Trophoblast cell (in vitro differentiated cells and primary cell): ENCODE measurements around the gene ITGBL1.

Source experiments
- DNase-seq, 2 donors: peaks; one replicate each; pipeline ENCODE4 v3.0.0-alpha.2; 2016
- H2AFZ ChIP-seq: 2 replicates; pipeline ENCODE4 v1.6.1; 2013; ENCODE audit warnings: low read length, moderate library complexity, mild to moderate bottlenecking; ENCODE audit not compliant: insufficient read depth, poor library complexity
- H2AK5ac ChIP-seq: 2 replicates; pipeline ENCODE4 v1.6.1; 2013; ENCODE audit warnings: mild to moderate bottlenecking, low read length
- H2BK120ac ChIP-seq: 2 replicates; pipeline ENCODE4 v1.6.1; 2013; ENCODE audit warnings: low read length, mild to moderate bottlenecking, moderate library complexity; ENCODE audit not compliant: insufficient read depth, poor library complexity
- H2BK12ac ChIP-seq: 2 replicates; pipeline ENCODE4 v1.6.1; 2013; ENCODE audit warnings: mild to moderate bottlenecking, low read length, moderate library complexity
- H2BK5ac ChIP-seq: 2 replicates; pipeline ENCODE4 v1.6.1; 2013; ENCODE audit warnings: low read length, low read depth, moderate library complexity, mild to moderate bottlenecking; ENCODE audit not compliant: poor library complexity
- H3K14ac ChIP-seq: 2 replicates; pipeline ENCODE4 v1.6.1; 2013; ENCODE audit warnings: mild to moderate bottlenecking, low read length
- H3K18ac ChIP-seq: 2 replicates; pipeline ENCODE4 v1.6.1; 2013; ENCODE audit warnings: mild to moderate bottlenecking, low read length
- H3K23ac ChIP-seq: 2 replicates; pipeline ENCODE4 v1.6.1; 2013; ENCODE audit warnings: low read length
- H3K27ac ChIP-seq: 2 replicates; pipeline ENCODE4 v1.5.1; 2013; ENCODE audit warnings: low read depth, mild to moderate bottlenecking, inconsistent platforms, low read length, moderate library complexity
- H3K27me3 ChIP-seq: 2 replicates; pipeline ENCODE4 v1.6.1; 2013; ENCODE audit warnings: inconsistent platforms, mild to moderate bottlenecking, low read length, moderate library complexity; ENCODE audit not compliant: insufficient read depth
- H3K36me3 ChIP-seq, 2 experiments: 1 replicate in 1 of 2; 2 replicates in 1 of 2; pipeline ENCODE4 v1.6.1; 2013; ENCODE audit warnings: low read length in 2 of 2, mild to moderate bottlenecking in 2 of 2, moderate library complexity in 1 of 2; ENCODE audit not compliant: insufficient read depth in 2 of 2, control insufficient read depth in 1 of 2
- H3K4ac ChIP-seq: 2 replicates; pipeline ENCODE4 v1.6.1; 2013; ENCODE audit warnings: low read depth, mild to moderate bottlenecking, low read length, moderate library complexity
- H3K4me1 ChIP-seq, 2 experiments: 1 replicate in 1 of 2; 2 replicates in 1 of 2; pipeline ENCODE4 v1.6.1; 2013; ENCODE audit warnings: low read length in 2 of 2, mild to moderate bottlenecking in 2 of 2, moderate library complexity in 1 of 2; ENCODE audit not compliant: insufficient read depth in 2 of 2, control insufficient read depth in 1 of 2
- H3K4me2 ChIP-seq: 2 replicates; pipeline ENCODE4 v1.6.1; 2013; ENCODE audit warnings: inconsistent platforms, mild to moderate bottlenecking, low read length, moderate library complexity
- H3K4me3 ChIP-seq: 2 replicates; pipeline ENCODE4 v1.5.1; 2013; ENCODE audit warnings: mild to moderate bottlenecking, low read depth, low read length, inconsistent platforms
- H3K79me1 ChIP-seq: one replicate; pipeline ENCODE4 v1.6.1; 2013; ENCODE audit warnings: low read length
- H3K79me2 ChIP-seq: 2 replicates; pipeline ENCODE4 v1.6.1; 2013; ENCODE audit warnings: low read length, mild to moderate bottlenecking; ENCODE audit not compliant: control insufficient read depth, insufficient read depth, poor library complexity
- H3K9ac ChIP-seq: 2 replicates; pipeline ENCODE4 v1.6.1; 2013; ENCODE audit warnings: mild to moderate bottlenecking, low read length
- H3K9me3 ChIP-seq: 2 replicates; pipeline ENCODE4 v1.6.1; 2013; ENCODE audit warnings: low read depth, mild to moderate bottlenecking, control low read depth, inconsistent platforms, low read length; ENCODE audit not compliant: insufficient read depth
- H4K12ac ChIP-seq: 2 replicates; pipeline ENCODE4 v1.6.1; 2013; ENCODE audit warnings: low read depth, mild to moderate bottlenecking, low read length, moderate library complexity
- H4K8ac ChIP-seq: 2 replicates; pipeline ENCODE4 v1.6.1; 2013; ENCODE audit warnings: low read depth, mild to moderate bottlenecking, low read length, moderate library complexity
- H4K91ac ChIP-seq: one replicate; pipeline ENCODE4 v1.6.1; 2013; ENCODE audit warnings: low read depth, mild to moderate bottlenecking, low read length, moderate library complexity
- WGBS: extraction: QIAGEN DNeasy Blood & Tissue Kit; methylation state at CpG from one replicate; pipeline ENCODE4 v1.1.7; 2013; ENCODE audit warnings: missing lambda C conversion rate; ENCODE audit not compliant: insufficient read length, insufficient coverage; ENCODE audit errors: extremely low coverage; 5-methylcytosine and 5-hydroxymethylcytosine counted together

The ITGBL1 gene

GRCh38 chr13:101752432-101752831 lies 300.0 kb downstream of the ITGBL1 start:
- DNase-seq: no peak
- H3K18ac ChIP-seq: no peak overlapping the region
- no peak overlapping the region for H3K4ac ChIP-seq
- no peaks in the 10 kb centered on the region for H3K9me3 ChIP-seq
- H3K27me3 ChIP-seq: no peaks in the 10 kb centered on the region
- no peak overlapping the region for H2BK5ac ChIP-seq
- no peak overlapping the region for H3K27ac ChIP-seq
- H3K14ac ChIP-seq: no peak overlapping the region
- H2AFZ ChIP-seq: no peak overlapping the region
- no peak overlapping the region for H3K4me3 ChIP-seq
- no peaks in the 10 kb centered on the region for H3K4me1 ChIP-seq
- H3K79me1 ChIP-seq: no peaks in the 10 kb centered on the region
- WGBS: no CpG with 5 or more reads among the region's 3 CpGs
- no peak overlapping the region for H2AK5ac ChIP-seq
- H3K79me2 ChIP-seq: no peaks in the 10 kb centered on the region
- H2BK12ac ChIP-seq: no peak overlapping the region
- H3K4me2 ChIP-seq: no peak overlapping the region
- H4K8ac ChIP-seq: no peak overlapping the region
- no peak overlapping the region for H3K9ac ChIP-seq
- no peaks in the 10 kb centered on the region for H3K36me3 ChIP-seq
- no peak overlapping the region for H3K23ac ChIP-seq
- H4K91ac ChIP-seq: no peak overlapping the region
- no peak overlapping the region for H2BK120ac ChIP-seq
- H4K12ac ChIP-seq: no peak overlapping the region

DNA sequence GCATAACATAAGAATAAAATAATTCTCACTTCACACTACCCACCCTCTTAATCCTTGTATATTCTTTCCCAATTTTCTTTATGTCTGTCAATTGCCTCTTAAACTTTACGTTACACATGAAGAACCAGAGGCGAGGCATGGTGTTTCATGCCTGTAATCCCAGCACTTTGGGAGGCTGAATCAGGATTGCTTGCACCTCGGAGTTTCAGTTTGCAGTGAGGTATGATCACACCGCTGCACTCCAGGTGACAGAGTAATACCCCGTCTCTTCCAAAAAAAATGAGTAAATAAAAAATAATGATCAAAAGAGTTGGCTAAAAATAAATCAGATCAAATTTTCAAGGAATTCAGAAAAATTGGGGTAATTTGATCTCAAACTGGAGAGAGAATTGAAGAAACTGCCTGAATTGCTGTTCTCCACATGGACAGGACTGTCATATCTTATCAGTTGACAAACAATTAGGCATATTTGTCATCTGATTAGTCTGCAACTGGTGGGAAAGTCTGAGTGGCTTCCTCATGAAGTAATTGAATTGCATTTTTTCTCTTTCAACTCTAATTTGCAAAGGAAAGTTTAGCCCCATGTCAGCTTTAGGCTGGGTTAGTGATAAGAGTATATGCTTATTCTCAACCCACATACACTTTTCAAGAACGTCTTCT lies 302.9 kb downstream of the ITGBL1 start:
- peak; percentile 4 to 61 for DNase-seq
- Histone ChIP-seq H3K4me3 (no peak overlapping the region), H4K12ac (no peak overlapping the region), H3K4ac (no peak overlapping the region), H2AFZ (no peak overlapping the region), H2BK12ac (no peak overlapping the region), H4K8ac (no peak overlapping the region), H3K79me2 (no peaks in the 10 kb centered on the region), H3K4me2 (no peak overlapping the region), H3K23ac (no peak overlapping the region), H3K27me3 (no peaks in the 10 kb centered on the region), H4K91ac (no peak overlapping the region), H2BK120ac (no peak overlapping the region), H2BK5ac (no peak overlapping the region), H3K9ac (no peak overlapping the region), H3K36me3 (no peaks in the 10 kb centered on the region), H3K79me1 (no peaks in the 10 kb centered on the region), H3K18ac (no peak overlapping the region), H3K27ac (no peak overlapping the region), H2AK5ac (no peak overlapping the region), H3K14ac (no peak overlapping the region), H3K4me1 (no peaks in the 10 kb centered on the region), H3K9me3 (no peaks in the 10 kb centered on the region)
- WGBS: no CpG with 5 or more reads among the region's 6 CpGs

- no peak overlapping the region for H3K18ac ChIP-seq
- no peaks in the 10 kb centered on the region for H3K36me3 ChIP-seq
- no peak overlapping the region for H2BK12ac ChIP-seq
- H3K4me2 ChIP-seq: no peak overlapping the region
- no peak overlapping the region for H3K4me3 ChIP-seq
- no peak overlapping the region for H4K91ac ChIP-seq
- H4K8ac ChIP-seq: no peak overlapping the region
- no peak overlapping the region for H3K27ac ChIP-seq
- H3K14ac ChIP-seq: no peak overlapping the region
- no peak overlapping the region for H3K4ac ChIP-seq
- no peak overlapping the region for H2BK120ac ChIP-seq
- H3K23ac ChIP-seq: no peak overlapping the region
- H3K9ac ChIP-seq: no peak overlapping the region
- no peaks in the 10 kb centered on the region for H3K79me2 ChIP-seq
- H3K4me1 ChIP-seq: no peaks in the 10 kb centered on the region
- H2BK5ac ChIP-seq: no peak overlapping the region
- no peaks in the 10 kb centered on the region for H3K27me3 ChIP-seq
- no peaks in the 10 kb centered on the region for H3K79me1 ChIP-seq
- no peak overlapping the region for H2AFZ ChIP-seq
- DNase-seq: peak in 1 of 2 donors; percentile 29
- no CpG with 5 or more reads among the region's 1 CpG for WGBS
- H3K9me3 ChIP-seq: no peaks in the 10 kb centered on the region
- H2AK5ac ChIP-seq: no peak overlapping the region
- H4K12ac ChIP-seq: no peak overlapping the region
Observed at GRCh38 chr13:101757446-101758039, 305.1 kb downstream of the ITGBL1 start.

- Histone ChIP-seq H3K27me3 (no peaks in the 10 kb centered on the region), H2AK5ac (no peak overlapping the region), H4K91ac (no peak overlapping the region), H2BK5ac (no peak overlapping the region), H3K27ac (no peak overlapping the region), H2AFZ (no peak overlapping the region), H3K9me3 (peaks cover 1% of the 10 kb centered on the region), H3K9ac (no peak overlapping the region), H3K36me3 (no peaks in the 10 kb centered on the region), H3K79me2 (no peaks in the 10 kb centered on the region), H3K4me3 (no peak overlapping the region), H3K4me2 (no peak overlapping the region), H4K12ac (no peak overlapping the region), H3K4ac (no peak overlapping the region), H3K4me1 (peaks cover 0 to 4% of the 10 kb centered on the region in 2 experiments), H2BK12ac (no peak overlapping the region), H3K79me1 (no peaks in the 10 kb centered on the region), H2BK120ac (no peak overlapping the region), H4K8ac (no peak overlapping the region), H3K23ac (no peak overlapping the region), H3K18ac (no peak overlapping the region), H3K14ac (no peak overlapping the region)
- WGBS: no CpG with 5 or more reads among the region's 1 CpG
- no peak for DNase-seq
Observed at GRCh38 chr13:101763191-101763590, 310.7 kb downstream of the ITGBL1 start.
